ENCODE data around the gene CTIF.
"Not testable (repeated sequence)": the region's sequence is repeated elsewhere in the genome, so short reads cannot be mapped to it uniquely, and the experiment has no call there.

The CTIF gene

GRCh38 chr18:48857023-48857694 lies 318.3 kb downstream of the CTIF start:
- DNase-seq: no peak

GRCh38 chr18:48858676-48859075 lies 319.8 kb downstream of the CTIF start:
- DNase-seq: no peak

- DNase-seq: no peak
Observed at GRCh38 chr18:48859311-48860268, 320.8 kb downstream of the CTIF start.

- DNase-seq: no peak
Observed at GRCh38 chr18:48860269-48861180, 321.7 kb downstream of the CTIF start.

- DNase-seq: no peak
Observed at GRCh38 chr18:48861181-48861708, 322.4 kb downstream of the CTIF start.

- no peak for DNase-seq
Observed at GRCh38 chr18:48862132-48862531, 323.3 kb downstream of the CTIF start.

GRCh38 chr18:48862678-48863270 lies 323.9 kb downstream of the CTIF start:
- no peak for DNase-seq

GRCh38 chr18:48863432-48864065 lies 324.7 kb downstream of the CTIF start:
- no peak for DNase-seq

GRCh38 chr18:48864876-48865275 lies 326.0 kb downstream of the CTIF start:
- DNase-seq: no peak

GRCh38 chr18:48866028-48866733 lies 327.4 kb downstream of the CTIF start:
- no peak for DNase-seq

GRCh38 chr18:48866856-48867255 lies 328.0 kb downstream of the CTIF start:
- no peak for DNase-seq

GRCh38 chr18:48867978-48868377 lies 329.1 kb downstream of the CTIF start:
- DNase-seq: no peak

GRCh38 chr18:48868468-48869466 lies 329.9 kb downstream of the CTIF start:
- DNase-seq: no peak

- no peak for DNase-seq
Observed at GRCh38 chr18:48869591-48869990, 330.8 kb downstream of the CTIF start.

- not testable (repeated sequence) for DNase-seq
Observed at GRCh38 chr18:48870926-48871325, 332.1 kb downstream of the CTIF start.

GRCh38 chr18:48871391-48872166 lies 332.7 kb downstream of the CTIF start:
- DNase-seq: no peak

- no peak for DNase-seq
Observed at GRCh38 chr18:48872234-48873145, 333.7 kb downstream of the CTIF start.

- no peak for DNase-seq
Observed at GRCh38 chr18:48874233-48874632, 335.4 kb downstream of the CTIF start.

All from activated gamma-delta T cell (primary cell).